A549 (cell line): ENCODE results near the gene C17orf113. TPM values are rescaled to one million over a fixed set of nuclear protein-coding genes. Genes with fewer than 3 reads are reported as not detected.

Experiments used
- ATAC-seq, 2 experiments: fragments of 200-7000 bp in 1 of 2; fragments of >200 bp in 1 of 2; cut with Nextera tagmentation in 1 of 2; cut with Tn5 transposase in 1 of 2; 3 replicates each; pipeline versions ENCODE4 v1.8.0 to v1.9.1; 2018 to 2020; ENCODE audit warnings: mild to moderate bottlenecking in 1 of 2, moderate library complexity in 1 of 2
- CTCF ChIA-PET: fragments of 300-600 bp; sonication (Branson Sonifier 250); formaldehyde crosslinking; extraction: SDS; loops from one replicate; lab custom pipeline; 2021; ENCODE audit warnings: antibody characterized with exemption, inconsistent platforms; lab: Yijun Ruan, JAX
- POLR2A ChIA-PET: fragments of 350-600 bp; formaldehyde crosslinking; extraction: SDS; loops from one replicate; lab custom pipeline; 2021; ENCODE audit warnings: antibody characterized with exemption, inconsistent platforms; lab: Yijun Ruan, JAX
- DNase-seq, 2 experiments: peaks; one replicate each; pipeline versions ENCODE4 v3.0.0 to v3.0.0-alpha.2; 2011 to 2016; ENCODE audit warnings: low read depth in 1 of 2, low spot score in 1 of 2
- FAIRE-seq: peaks from 2 replicates; lab custom pipeline; 2011; peaks lifted over from hg19 to GRCh38; lab: Jason Lieb, UNC
- H3K27ac ChIP-seq, 2 experiments: fragments of >200 bp; sonication (Bioruptor Twin); formaldehyde crosslinking; 3 replicates each; pipeline ENCODE4 v1.5.1; 2016 to 2017
- H3K4me1 ChIP-seq: fragments of >200 bp; sonication (Bioruptor Twin); formaldehyde crosslinking; 3 replicates; pipeline ENCODE4 v1.6.1; 2016
- H3K4me2 ChIP-seq: fragments of >200 bp; sonication (Bioruptor Twin); formaldehyde crosslinking; 3 replicates; pipeline ENCODE4 v1.6.1; 2016
- H3K4me3 ChIP-seq: fragments of >200 bp; sonication (Bioruptor Twin); formaldehyde crosslinking; 3 replicates; pipeline ENCODE4 v1.5.1; 2016
- H3K9me3 ChIP-seq: fragments of >200 bp; sonication (Bioruptor Twin); formaldehyde crosslinking; 3 replicates; pipeline ENCODE4 v1.6.1; 2016
- BCL3 ChIP-seq: fragments of >200 bp; sonication (Bioruptor Twin); formaldehyde crosslinking; IDR thresholded peaks from 3 replicates; pipeline ENCODE4 v1.6.1; 2016
- CBX2 ChIP-seq: fragments of 200-600 bp; sonication (generic); IDR thresholded peaks from 2 replicates; pipeline ENCODE4 v1.6.1; 2016; ENCODE audit warnings: low read depth, mild to moderate bottlenecking, borderline replicate concordance
- EP300 ChIP-seq, 2 experiments: fragments of >200 bp; sonication (Bioruptor Twin); formaldehyde crosslinking; IDR thresholded peaks; 2 replicates in 1 of 2; 3 replicates in 1 of 2; pipeline ENCODE4 v1.6.1; 2016 to 2017
- ESRRA ChIP-seq: fragments of 150-350 bp; IDR thresholded peaks from 2 replicates; pipeline ENCODE4 v1.6.1; 2014; ENCODE audit warnings: mild to moderate bottlenecking, low read length, borderline replicate concordance
- FOSB ChIP-seq: fragments of 250-450 bp; sonication (Bioruptor Pico); IDR thresholded peaks from 2 replicates; pipeline ENCODE4 v1.5.0; 2020; ENCODE audit warnings: mild to moderate bottlenecking, moderate library complexity
- FOSL2 ChIP-seq, 2 experiments: fragments of 450-650 bp in 1 of 2; fragments of >200 bp in 1 of 2; sonication (Bioruptor Twin) in 1 of 2; formaldehyde crosslinking; IDR thresholded peaks; 2 replicates each; pipeline versions ENCODE4 v1.5.0 to v1.6.1; 2016 to 2020; ENCODE audit warnings: mild to moderate bottlenecking in 1 of 2, moderate library complexity in 1 of 2
- HOXA7 ChIP-seq: fragments of 250-450 bp; sonication (Bioruptor Pico); IDR thresholded peaks from 2 replicates; pipeline ENCODE4 v1.5.0; 2020; ENCODE audit warnings: mild to moderate bottlenecking, moderate library complexity
- HOXB13 ChIP-seq: fragments of 250-450 bp; sonication (Bioruptor Pico); IDR thresholded peaks from 2 replicates; pipeline ENCODE4 v1.5.0; 2020; ENCODE audit warnings: low read depth, mild to moderate bottlenecking, moderate library complexity
- HOXB5 ChIP-seq: fragments of 250-450 bp; sonication (Bioruptor Pico); IDR thresholded peaks from 2 replicates; pipeline ENCODE4 v1.5.0; 2020; ENCODE audit warnings: mild to moderate bottlenecking, moderate library complexity
- POLR2A ChIP-seq: IDR thresholded peaks from 2 replicates; pipeline ENCODE4 v1.6.1; 2012; ENCODE audit warnings: mild to moderate bottlenecking, low read length
- RFX5 ChIP-seq: fragments of 450-650 bp; IDR thresholded peaks from 2 replicates; pipeline ENCODE4 v1.7.1; 2014; ENCODE audit warnings: antibody characterized with exemption, mild to moderate bottlenecking, moderate library complexity
- ZSCAN20 ChIP-seq: fragments of 250-450 bp; sonication (Bioruptor Pico); IDR thresholded peaks from 2 replicates; pipeline ENCODE4 v1.8.0; 2022; ENCODE audit warnings: mild to moderate bottlenecking, moderate library complexity
- WGBS: methylation state at CpG from one replicate; pipeline ENCODE4 v1.1.6; 2017; ENCODE audit errors: missing lambda C conversion rate; 5-methylcytosine and 5-hydroxymethylcytosine counted together
- polyA plus RNA-seq, 4 experiments: library from polyadenylated mRNA; depleted of rRNA in 3 of 4; stranded (reverse); fragments of >200 nt; fragmentation: RNase III in 1 of 4; extraction: RNeasy Plus Mini Kit Qiagen cat#74134 plus additional on column Dnase treatment in 1 of 4; gene quantifications; 2 replicates in 3 of 4; 3 replicates in 1 of 4; pipeline ENCODE4 v1.2.3, GENCODE V29; 2011 to 2017
- TF ChIP-seq, protein P1 (sequence below): fragments of 450-650 bp; IDR thresholded peaks from 2 replicates; pipeline ENCODE4 v1.6.1; 2014; ENCODE audit warnings: antibody characterized with exemption
- TF ChIP-seq, protein P2 (sequence below): fragments of 250-450 bp; sonication (Bioruptor Pico); IDR thresholded peaks from 2 replicates; pipeline ENCODE4 v1.5.0; 2020; ENCODE audit warnings: low read depth, mild to moderate bottlenecking, moderate library complexity
- TF ChIP-seq, protein P3 (sequence below): fragments of 200-600 bp; sonication (generic); IDR thresholded peaks from 2 replicates; pipeline ENCODE4 v1.6.1; 2016; ENCODE audit warnings: antibody characterized with exemption, mild to moderate bottlenecking, moderate library complexity

Gene C17orf113
- polyA plus RNA-seq, 2 of the 4 experiments (the other 2 are of a cell fraction): 0.67 to 1.0 TPM

- DNase-seq: no peak
- no peaks in the 10 kb centered on the region for H3K4me1 ChIP-seq
- ATAC-seq: no peak
- no peak for FAIRE-seq
- no peak overlapping the region for H3K27ac ChIP-seq
- H3K4me2 ChIP-seq: no peak overlapping the region
- ChIA-PET POLR2A (interaction anchor here (0.6 kb wide), 1 partner anchor 26 kb away, joined by 3 read pairs; no protein-coding TSS in a partner anchor), CTCF (interaction anchor here (0.7 to 22.6 kb wide), 12 partner anchors 8 to 205 kb away, joined by 3 to 346 read pairs (median 4); partner anchors contain the start of genes DNAJC7, NKIRAS2 and ODAD4)
- H3K9me3 ChIP-seq: no peaks in the 10 kb centered on the region
- no peak overlapping the region for H3K4me3 ChIP-seq
- TF ChIP-seq FOSL2 (IDR thresholded peaks at IDR 0.05): no peak
- TF ChIP-seq FOSL2 (CRISPR knock-in tag; IDR thresholded peaks at IDR 0.05): no peak
- no peak for TF ChIP-seq EP300 (IDR thresholded peaks at IDR 0.05)
Measured at GRCh38 chr17:42041619-42042018, 8.8 kb downstream of the C17orf113 start.

DNA sequence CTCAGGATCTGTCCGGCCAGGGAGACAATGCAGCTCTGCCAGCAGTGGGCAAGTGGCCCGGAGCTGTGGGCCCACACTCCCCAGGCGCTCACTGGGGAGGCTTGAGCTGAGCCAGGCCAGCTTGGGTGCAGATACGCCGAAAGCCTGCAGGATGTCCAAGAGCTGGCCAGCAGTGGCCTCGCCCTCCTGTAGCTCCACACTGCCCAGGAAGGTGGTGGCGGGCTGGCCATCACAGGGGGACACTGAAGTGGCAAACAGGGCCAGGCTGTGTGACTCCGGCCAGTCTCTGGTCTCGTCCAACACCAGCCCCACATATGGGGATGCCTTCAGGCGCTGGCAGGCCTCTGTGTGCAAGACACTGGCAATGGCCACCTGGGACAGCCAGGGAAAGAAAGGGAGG is 9.6 kb downstream of the C17orf113 start:
- no peak for DNase-seq
- WGBS: 87% methylated on average over 10 of the region's 10 CpGs
- no peak overlapping the region for H3K27ac ChIP-seq
- no peak overlapping the region for H3K4me2 ChIP-seq
- no peak overlapping the region for H3K4me3 ChIP-seq
- ChIA-PET POLR2A (no interaction called here), CTCF (interaction anchor here (0.9 to 22.6 kb wide), 11 partner anchors 8 to 89 kb away, joined by 3 to 346 read pairs (median 5); partner anchors contain the start of genes DNAJC7 and NKIRAS2)
- ATAC-seq: peak; percentile 23 to 57; a peak in 4 of 6 replicates
- H3K4me1 ChIP-seq: no peaks in the 10 kb centered on the region
- no peak for TF ChIP-seq HOXA7 (CRISPR knock-in tag)
- no peak for FAIRE-seq
- H3K9me3 ChIP-seq: no peaks in the 10 kb centered on the region

DNA sequence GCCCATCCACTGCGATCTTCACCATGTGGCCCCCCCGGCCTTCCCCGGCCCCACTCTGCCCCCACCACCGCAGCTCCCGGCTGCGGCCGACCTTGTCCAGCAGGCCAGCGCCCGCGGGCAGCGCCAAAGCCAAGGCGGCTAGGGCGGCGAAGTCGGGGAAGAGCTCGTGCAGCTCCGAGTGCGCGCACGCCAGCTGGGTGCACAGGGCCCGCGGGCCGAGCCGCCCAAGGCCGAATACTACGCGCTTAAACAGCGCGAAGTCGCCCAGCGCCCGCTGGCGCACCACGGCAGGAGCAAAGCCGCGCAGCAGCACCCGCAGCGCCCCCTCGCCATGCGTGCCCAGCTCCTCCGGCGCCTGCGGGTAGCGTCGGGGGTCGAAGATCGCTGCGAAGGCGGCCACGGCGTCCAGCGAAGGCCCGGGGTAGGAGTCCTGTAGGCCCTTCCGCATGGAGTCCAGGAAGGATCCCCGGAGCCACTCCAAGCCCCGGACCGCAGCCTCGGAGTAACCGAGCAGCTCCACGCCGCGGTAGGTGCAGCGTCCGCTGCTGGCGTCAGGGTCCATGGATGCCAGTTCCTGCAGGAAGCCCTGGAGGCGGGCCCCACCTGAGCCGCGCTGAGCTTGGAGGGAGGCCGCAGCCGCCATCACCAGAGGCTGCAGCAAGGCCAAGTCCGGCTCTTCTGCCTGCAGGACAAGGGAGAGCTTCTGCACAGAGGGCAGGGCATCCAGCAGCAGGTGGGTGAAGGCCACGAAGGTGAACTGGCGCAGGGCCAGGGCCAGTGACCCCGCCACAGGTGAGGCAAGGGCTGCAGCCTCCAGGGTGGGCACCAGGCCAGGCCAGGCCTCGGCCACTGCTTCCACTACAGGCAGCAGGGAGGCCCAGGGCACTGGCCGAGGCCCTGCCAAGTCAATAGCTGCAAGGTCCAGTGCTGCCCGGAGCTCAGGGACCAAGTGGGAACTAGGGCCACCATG is 10.3 kb downstream of the C17orf113 start:
- H3K4me3 ChIP-seq: no peak overlapping the region
- 92% methylated on average over 64 of the region's 77 CpGs for WGBS
- TF ChIP-seq POLR2A (no peak), HOXB5 (CRISPR knock-in tag) (no peak), HOXB13 (no peak), ESRRA (no peak), FOSB (no peak), CBX2 (no peak), BCL3 (no peak), RFX5 (no peak), ZSCAN20 (CRISPR knock-in tag) (no peak)
- TF ChIP-seq, protein P1, sequence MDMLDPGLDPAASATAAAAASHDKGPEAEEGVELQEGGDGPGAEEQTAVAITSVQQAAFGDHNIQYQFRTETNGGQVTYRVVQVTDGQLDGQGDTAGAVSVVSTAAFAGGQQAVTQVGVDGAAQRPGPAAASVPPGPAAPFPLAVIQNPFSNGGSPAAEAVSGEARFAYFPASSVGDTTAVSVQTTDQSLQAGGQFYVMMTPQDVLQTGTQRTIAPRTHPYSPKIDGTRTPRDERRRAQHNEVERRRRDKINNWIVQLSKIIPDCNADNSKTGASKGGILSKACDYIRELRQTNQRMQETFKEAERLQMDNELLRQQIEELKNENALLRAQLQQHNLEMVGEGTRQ: no peak
- TF ChIP-seq, protein P2, sequence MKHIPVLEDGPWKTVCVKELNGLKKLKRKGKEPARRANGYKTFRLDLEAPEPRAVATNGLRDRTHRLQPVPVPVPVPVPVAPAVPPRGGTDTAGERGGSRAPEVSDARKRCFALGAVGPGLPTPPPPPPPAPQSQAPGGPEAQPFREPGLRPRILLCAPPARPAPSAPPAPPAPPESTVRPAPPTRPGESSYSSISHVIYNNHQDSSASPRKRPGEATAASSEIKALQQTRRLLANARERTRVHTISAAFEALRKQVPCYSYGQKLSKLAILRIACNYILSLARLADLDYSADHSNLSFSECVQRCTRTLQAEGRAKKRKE (CRISPR knock-in tag): no peak
- TF ChIP-seq, protein P3, sequence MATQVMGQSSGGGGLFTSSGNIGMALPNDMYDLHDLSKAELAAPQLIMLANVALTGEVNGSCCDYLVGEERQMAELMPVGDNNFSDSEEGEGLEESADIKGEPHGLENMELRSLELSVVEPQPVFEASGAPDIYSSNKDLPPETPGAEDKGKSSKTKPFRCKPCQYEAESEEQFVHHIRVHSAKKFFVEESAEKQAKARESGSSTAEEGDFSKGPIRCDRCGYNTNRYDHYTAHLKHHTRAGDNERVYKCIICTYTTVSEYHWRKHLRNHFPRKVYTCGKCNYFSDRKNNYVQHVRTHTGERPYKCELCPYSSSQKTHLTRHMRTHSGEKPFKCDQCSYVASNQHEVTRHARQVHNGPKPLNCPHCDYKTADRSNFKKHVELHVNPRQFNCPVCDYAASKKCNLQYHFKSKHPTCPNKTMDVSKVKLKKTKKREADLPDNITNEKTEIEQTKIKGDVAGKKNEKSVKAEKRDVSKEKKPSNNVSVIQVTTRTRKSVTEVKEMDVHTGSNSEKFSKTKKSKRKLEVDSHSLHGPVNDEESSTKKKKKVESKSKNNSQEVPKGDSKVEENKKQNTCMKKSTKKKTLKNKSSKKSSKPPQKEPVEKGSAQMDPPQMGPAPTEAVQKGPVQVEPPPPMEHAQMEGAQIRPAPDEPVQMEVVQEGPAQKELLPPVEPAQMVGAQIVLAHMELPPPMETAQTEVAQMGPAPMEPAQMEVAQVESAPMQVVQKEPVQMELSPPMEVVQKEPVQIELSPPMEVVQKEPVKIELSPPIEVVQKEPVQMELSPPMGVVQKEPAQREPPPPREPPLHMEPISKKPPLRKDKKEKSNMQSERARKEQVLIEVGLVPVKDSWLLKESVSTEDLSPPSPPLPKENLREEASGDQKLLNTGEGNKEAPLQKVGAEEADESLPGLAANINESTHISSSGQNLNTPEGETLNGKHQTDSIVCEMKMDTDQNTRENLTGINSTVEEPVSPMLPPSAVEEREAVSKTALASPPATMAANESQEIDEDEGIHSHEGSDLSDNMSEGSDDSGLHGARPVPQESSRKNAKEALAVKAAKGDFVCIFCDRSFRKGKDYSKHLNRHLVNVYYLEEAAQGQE: no peak
- ChIA-PET CTCF (interaction anchor here (0.9 to 22.6 kb wide), 12 partner anchors 9 to 89 kb away, joined by 3 to 346 read pairs (median 5); partner anchors contain the start of genes DNAJC7, HSPB9 and NKIRAS2), POLR2A (no interaction called here)
- H3K4me1 ChIP-seq: no peaks in the 10 kb centered on the region
- no peak for FAIRE-seq
- no peak for DNase-seq
- no peak overlapping the region for H3K4me2 ChIP-seq
- no peaks in the 10 kb centered on the region for H3K9me3 ChIP-seq
- no peak overlapping the region for H3K27ac ChIP-seq
- ATAC-seq: peak in 1 of 2 experiments; percentile 12; a peak in 2 of 6 replicates
